T47D (cell line): ENCODE data around the gene ZNF275.
"Not testable (repeated sequence)": the region's sequence is repeated elsewhere in the genome, so short reads cannot be mapped to it uniquely, and the experiment has no call there.

Source experiments
- DNase-seq, 2 experiments: peaks; one replicate each; pipeline versions ENCODE4 v3.0.0 to v3.0.0-alpha.2; 2011 to 2012; ENCODE audit warnings: low read depth in 1 of 2, low spot score in 1 of 2
- JUND ChIP-seq: IDR thresholded peaks from 2 replicates; pipeline ENCODE4 v1.6.1; 2012; ENCODE audit warnings: low read depth
- in situ Hi-C: cut with HindIII; loops from 2 replicates; pipeline ENCODE4 v1.10.0; 2016; ENCODE audit warnings: low sequenced_read_pairs, low pct_unique_long_range_greater_than_20kb

Gene ZNF275

GRCh38 chrX:153306527-153307115 is 27.3 kb upstream of the ZNF275 start:
- in situ Hi-C loops, result no loop called here
- no peak for DNase-seq
- TF ChIP-seq JUND, result no peak

GRCh38 chrX:153307276-153308178 is 26.4 kb upstream of the ZNF275 start:
- in situ Hi-C loops, result no loop called here
- TF ChIP-seq JUND, result no peak
- no peak for DNase-seq

GRCh38 chrX:153310901-153311300 is 23.1 kb upstream of the ZNF275 start:
- in situ Hi-C loops, result no loop called here
- no peak for TF ChIP-seq JUND
- no peak for DNase-seq

- no peak for DNase-seq
- TF ChIP-seq JUND, result no peak
- in situ Hi-C loops, result no loop called here
Observed at GRCh38 chrX:153312041-153312440, 21.9 kb upstream of the ZNF275 start.

- in situ Hi-C loops, result no loop called here
- TF ChIP-seq JUND, result no peak
- DNase-seq, result no peak
Observed at GRCh38 chrX:153312842-153313241, 21.1 kb upstream of the ZNF275 start.

GRCh38 chrX:153317306-153317705 is 16.6 kb upstream of the ZNF275 start:
- no peak for DNase-seq
- no peak for TF ChIP-seq JUND
- in situ Hi-C loops, result no loop called here

GRCh38 chrX:153317996-153318722 is 15.8 kb upstream of the ZNF275 start:
- TF ChIP-seq JUND, result no peak
- no peak for DNase-seq
- in situ Hi-C loops, result no loop called here

GRCh38 chrX:153318811-153319210 is 15.1 kb upstream of the ZNF275 start:
- no peak for DNase-seq
- in situ Hi-C loops, result no loop called here
- TF ChIP-seq JUND, result no peak

- in situ Hi-C loops, result no loop called here
- no peak for DNase-seq
- no peak for TF ChIP-seq JUND
Observed at GRCh38 chrX:153319295-153320046, 14.5 kb upstream of the ZNF275 start.

- DNase-seq, in situ Hi-C loops: not testable (repeated sequence)
Observed at GRCh38 chrX:153320047-153320443, 13.9 kb upstream of the ZNF275 start.

- DNase-seq, result no peak
- no peak for TF ChIP-seq JUND
- in situ Hi-C loops, result no loop called here
Observed at GRCh38 chrX:153320555-153321184, 13.3 kb upstream of the ZNF275 start.
